HepG2 (cell line): ENCODE data around the gene KIAA0232. TPM values are rescaled to one million over a fixed set of nuclear protein-coding genes. Genes with fewer than 3 reads are reported as not detected.

Experiments used
- ELF1 ChIP-seq: sonication (generic); formaldehyde crosslinking; IDR thresholded peaks from 2 replicates; pipeline ENCODE4 v1.4.0; 2020; ENCODE audit warnings: missing genetic modification reagents
- ETV6 ChIP-seq: sonication (generic); formaldehyde crosslinking; conservative IDR thresholded peaks from 2 replicates; pipeline ENCODE4 v1.4.0; 2020; ENCODE audit warnings: missing genetic modification reagents
- GFI1 ChIP-seq: sonication (generic); formaldehyde crosslinking; IDR thresholded peaks from 2 replicates; pipeline ENCODE4 v1.5.0; 2020; ENCODE audit warnings: missing genetic modification reagents, mild to moderate bottlenecking, borderline replicate concordance
- GRHL1 ChIP-seq: sonication (generic); formaldehyde crosslinking; conservative IDR thresholded peaks from 2 replicates; pipeline ENCODE4 v1.8.0; 2022; ENCODE audit warnings: missing genetic modification reagents
- HDAC1 ChIP-seq: sonication (generic); formaldehyde crosslinking; IDR thresholded peaks from 2 replicates; pipeline ENCODE4 v1.5.1; 2020; ENCODE audit warnings: mild to moderate bottlenecking, missing genetic modification reagents
- ISL2 ChIP-seq: sonication (generic); formaldehyde crosslinking; IDR thresholded peaks from 2 replicates; pipeline ENCODE4 v1.5.0; 2020; ENCODE audit warnings: missing genetic modification reagents
- KLF9 ChIP-seq: IDR thresholded peaks from 2 replicates; pipeline ENCODE4 v1.6.1; 2016; ENCODE audit warnings: low read depth
- MTF2 ChIP-seq: sonication (generic); formaldehyde crosslinking; IDR thresholded peaks from 2 replicates; pipeline ENCODE4 v1.5.0; 2020; ENCODE audit warnings: missing genetic modification reagents, borderline replicate concordance
- PRMT3 ChIP-seq: sonication (generic); formaldehyde crosslinking; IDR thresholded peaks from 2 replicates; pipeline ENCODE4 v1.8.1; 2022; ENCODE audit warnings: low read depth, mild to moderate bottlenecking, moderate library complexity, missing genetic modification reagents, borderline replicate concordance
- RNF2 ChIP-seq: fragments of 450-650 bp; conservative IDR thresholded peaks from 2 replicates; pipeline ENCODE4 v1.6.1; 2016; ENCODE audit warnings: low read depth
- SALL1 ChIP-seq: sonication (generic); formaldehyde crosslinking; IDR thresholded peaks from 2 replicates; pipeline ENCODE4 v1.8.0; 2022; ENCODE audit warnings: mild to moderate bottlenecking, missing genetic modification reagents
- THAP9 ChIP-seq: sonication (generic); formaldehyde crosslinking; IDR thresholded peaks from 2 replicates; pipeline ENCODE4; 2020; ENCODE audit warnings: missing genetic modification reagents, mild to moderate bottlenecking, borderline replicate concordance
- USF2 ChIP-seq, 2 experiments: sonication (generic) in 1 of 2; formaldehyde crosslinking in 1 of 2; IDR thresholded peaks; 2 replicates each; pipeline versions ENCODE4 v1.5.1 to v1.6.1; 2011 to 2020; ENCODE audit warnings: borderline replicate concordance in 1 of 2, low read depth in 1 of 2, low read length in 1 of 2, mild to moderate bottlenecking in 1 of 2, missing genetic modification reagents in 1 of 2, moderate library complexity in 1 of 2
- ZBTB7A ChIP-seq: sonication (generic); formaldehyde crosslinking; IDR thresholded peaks from 2 replicates; pipeline ENCODE4 v1.8.0; 2022; ENCODE audit warnings: mild to moderate bottlenecking, missing genetic modification reagents
- ZFP36L2 ChIP-seq: sonication (generic); formaldehyde crosslinking; IDR thresholded peaks from 2 replicates; pipeline ENCODE4 v1.4.0; 2020; ENCODE audit warnings: missing genetic modification reagents
- ZNF44 ChIP-seq: sonication (generic); formaldehyde crosslinking; IDR thresholded peaks from 2 replicates; pipeline ENCODE4 v1.5.1; 2020; ENCODE audit warnings: mild to moderate bottlenecking, missing genetic modification reagents
- polyA plus RNA-seq, 8 experiments: library from polyadenylated mRNA; depleted of rRNA in 3 of 8; stranded (reverse) in 7 of 8; unstranded in 1 of 8; fragments of >200 nt; fragmentation: Illumina TruSeq in 4 of 8; extraction: Trizol in 4 of 8; gene quantifications; 2 replicates each; pipeline versions ENCODE4 v1.2.1 to v1.2.3, GENCODE V29; 2011 to 2016; ENCODE audit warnings: low read depth in 4 of 8, missing spikeins in 1 of 8, mixed read lengths in 1 of 8; ENCODE audit not compliant: insufficient read depth in 1 of 8
- total RNA-seq, 5 experiments: library from RNA; depleted of rRNA; stranded (reverse); fragments of >200 nt; fragmentation: Illumina TruSeq; extraction: Trizol; gene quantifications; 2 replicates each; pipeline ENCODE4 v1.2.3, GENCODE V29; 2016; ENCODE audit warnings: low read depth in 1 of 5
- TF ChIP-seq, protein P1 (sequence below): sonication (generic); formaldehyde crosslinking; IDR thresholded peaks from 2 replicates; pipeline ENCODE4 v1.4.0; 2020; ENCODE audit warnings: mild to moderate bottlenecking, missing genetic modification reagents
- TF ChIP-seq, protein P2 (sequence below): IDR thresholded peaks from 2 replicates; pipeline ENCODE4 v1.6.1; 2012; ENCODE audit warnings: inconsistent platforms
- TF ChIP-seq, protein P3 (sequence below): sonication (generic); formaldehyde crosslinking; IDR thresholded peaks from 2 replicates; pipeline ENCODE4 v1.4.0; 2020; ENCODE audit warnings: mild to moderate bottlenecking, missing genetic modification reagents

Gene KIAA0232
- total and polyA plus RNA-seq, 2 of the 13 experiments (the other 11 are each of a cell fraction or from before 2014, with no cell fraction given): 7.8 to 17.1 TPM

DNA sequence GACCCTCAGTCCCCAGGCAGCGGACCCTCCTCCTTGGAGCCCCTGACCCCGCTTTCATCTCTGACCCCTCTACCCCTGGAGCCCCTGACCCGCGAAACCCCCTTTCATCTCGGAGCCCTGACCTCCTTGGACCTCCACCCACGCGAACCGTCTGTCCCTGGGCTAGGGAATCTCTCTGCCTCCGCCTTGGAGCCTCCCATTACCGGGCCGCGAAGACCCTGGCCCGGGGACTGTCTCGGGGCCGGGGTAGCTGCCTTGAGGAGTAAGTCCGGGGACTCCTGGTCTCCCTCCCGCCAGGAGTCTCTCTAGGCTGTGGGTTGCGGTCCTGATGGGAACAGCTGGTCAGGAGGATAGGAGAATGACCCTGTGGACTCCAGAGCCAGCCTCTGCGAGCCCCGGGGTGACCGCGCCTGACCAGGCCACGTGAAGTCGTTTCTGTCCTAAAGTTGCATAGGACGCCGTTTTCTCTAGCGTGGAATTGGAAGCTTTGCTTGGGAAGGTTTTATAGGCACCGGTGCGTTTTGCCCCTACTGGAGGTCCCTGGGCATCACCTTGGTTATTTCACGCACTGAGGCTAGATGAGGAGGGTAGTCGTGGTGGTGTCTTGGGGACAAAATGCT is 127.9 kb downstream of the KIAA0232 start (continued):
- TF ChIP-seq GFI1 (no peak), RNF2 (no peak), THAP9 (CRISPR knock-in tag) (no peak; the same call in 1 of the 2 replicates), ELF1 (CRISPR knock-in tag) (no peak), ZBTB7A (CRISPR knock-in tag) (peak; percentile 46; the same call in 1 of the 2 replicates), ZNF44 (CRISPR knock-in tag) (0 out of 2 replicates have a peak, but pooled peaks have one; percentile 22), KLF9 (CRISPR knock-in tag) (no peak), ISL2 (CRISPR knock-in tag) (no peak), PRMT3 (CRISPR knock-in tag) (no peak), MTF2 (CRISPR knock-in tag) (no peak), HDAC1 (peak; percentile 67; the same call in 1 of the 2 replicates), SALL1 (peak; percentile 33), GRHL1 (CRISPR knock-in tag) (no peak), ZFP36L2 (CRISPR knock-in tag) (no peak), USF2 (IDR thresholded peaks at IDR 0.05; ENCODE audit: low read depth, low read length) (no peak), USF2 (CRISPR knock-in tag; IDR thresholded peaks at IDR 0.05; ENCODE audit: borderline replicate concordance) (no peak), ETV6 (no peak)
- TF ChIP-seq, protein P1, sequence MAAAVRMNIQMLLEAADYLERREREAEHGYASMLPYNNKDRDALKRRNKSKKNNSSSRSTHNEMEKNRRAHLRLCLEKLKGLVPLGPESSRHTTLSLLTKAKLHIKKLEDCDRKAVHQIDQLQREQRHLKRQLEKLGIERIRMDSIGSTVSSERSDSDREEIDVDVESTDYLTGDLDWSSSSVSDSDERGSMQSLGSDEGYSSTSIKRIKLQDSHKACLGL (CRISPR knock-in tag): peak; percentile 37; the same call in 1 of the 2 replicates
- TF ChIP-seq, protein P2, sequence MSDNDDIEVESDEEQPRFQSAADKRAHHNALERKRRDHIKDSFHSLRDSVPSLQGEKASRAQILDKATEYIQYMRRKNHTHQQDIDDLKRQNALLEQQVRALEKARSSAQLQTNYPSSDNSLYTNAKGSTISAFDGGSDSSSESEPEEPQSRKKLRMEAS: peak; percentile 49; the same call in 1 of the 2 replicates
- TF ChIP-seq, protein P3, sequence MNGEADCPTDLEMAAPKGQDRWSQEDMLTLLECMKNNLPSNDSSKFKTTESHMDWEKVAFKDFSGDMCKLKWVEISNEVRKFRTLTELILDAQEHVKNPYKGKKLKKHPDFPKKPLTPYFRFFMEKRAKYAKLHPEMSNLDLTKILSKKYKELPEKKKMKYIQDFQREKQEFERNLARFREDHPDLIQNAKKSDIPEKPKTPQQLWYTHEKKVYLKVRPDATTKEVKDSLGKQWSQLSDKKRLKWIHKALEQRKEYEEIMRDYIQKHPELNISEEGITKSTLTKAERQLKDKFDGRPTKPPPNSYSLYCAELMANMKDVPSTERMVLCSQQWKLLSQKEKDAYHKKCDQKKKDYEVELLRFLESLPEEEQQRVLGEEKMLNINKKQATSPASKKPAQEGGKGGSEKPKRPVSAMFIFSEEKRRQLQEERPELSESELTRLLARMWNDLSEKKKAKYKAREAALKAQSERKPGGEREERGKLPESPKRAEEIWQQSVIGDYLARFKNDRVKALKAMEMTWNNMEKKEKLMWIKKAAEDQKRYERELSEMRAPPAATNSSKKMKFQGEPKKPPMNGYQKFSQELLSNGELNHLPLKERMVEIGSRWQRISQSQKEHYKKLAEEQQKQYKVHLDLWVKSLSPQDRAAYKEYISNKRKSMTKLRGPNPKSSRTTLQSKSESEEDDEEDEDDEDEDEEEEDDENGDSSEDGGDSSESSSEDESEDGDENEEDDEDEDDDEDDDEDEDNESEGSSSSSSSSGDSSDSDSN (CRISPR knock-in tag): peak; percentile 36; the same call in 1 of the 2 replicates
